H1 (cell line): Measurements from ENCODE around the gene ZAR1L.

Experiments
- ATF2 ChIP-seq: IDR thresholded peaks from 2 replicates; pipeline ENCODE4 v1.6.1; 2012; ENCODE audit warnings: low read length, inconsistent platforms
- CREB1 ChIP-seq: IDR thresholded peaks from 2 replicates; pipeline ENCODE4 v1.6.1; 2012; ENCODE audit warnings: inconsistent platforms
- CTCF ChIP-seq, 3 experiments: IDR thresholded peaks; 1 replicate in 2 of 3; 2 replicates in 1 of 3; pipeline versions ENCODE4 v1.5.1 to v1.6.1; 2011; ENCODE audit warnings: low read length in 3 of 3, mild to moderate bottlenecking in 3 of 3, inconsistent platforms in 2 of 3, low read depth in 1 of 3, moderate library complexity in 1 of 3; ENCODE audit not compliant: insufficient read depth in 1 of 3; ENCODE audit errors: control extremely low read depth in 1 of 3
- EP300 ChIP-seq, 2 experiments: IDR thresholded peaks; 1 replicate in 1 of 2; 2 replicates in 1 of 2; pipeline ENCODE4 v1.6.1; 2011 to 2012; ENCODE audit warnings: low read depth in 2 of 2, low read length in 2 of 2, mild to moderate bottlenecking in 2 of 2, borderline replicate concordance in 1 of 2, inconsistent platforms in 1 of 2, moderate library complexity in 1 of 2
- EZH2 ChIP-seq: fragments of 200-600 bp; sonication (generic); IDR thresholded peaks from 2 replicates; pipeline ENCODE4 v1.7.1; 2012; ENCODE audit warnings: low read depth, mild to moderate bottlenecking, moderate library complexity, low read length, inconsistent platforms; ENCODE audit not compliant: severe bottlenecking
- JUND ChIP-seq: IDR thresholded peaks from 2 replicates; pipeline ENCODE4 v1.6.1; 2011; ENCODE audit warnings: mild to moderate bottlenecking, improper control_type of control experiment, low read length
- POLR2A ChIP-seq, 2 experiments: IDR thresholded peaks; 1 replicate in 1 of 2; 2 replicates in 1 of 2; pipeline ENCODE4 v1.6.1; 2011; ENCODE audit warnings: low read depth in 2 of 2, low read length in 2 of 2, mild to moderate bottlenecking in 2 of 2; ENCODE audit errors: control extremely low read depth in 1 of 2
- POLR2AphosphoS5 ChIP-seq: IDR thresholded peaks from 2 replicates; pipeline ENCODE4 v1.6.1; 2011; ENCODE audit warnings: low read depth, low read length
- RAD21 ChIP-seq, 2 experiments: IDR thresholded peaks in 1 of 2; conservative IDR thresholded peaks in 1 of 2; 2 replicates each; pipeline ENCODE4 v1.6.1; 2011; ENCODE audit warnings: low read depth in 2 of 2, low read length in 2 of 2, improper control_type of control experiment in 1 of 2, inconsistent platforms in 1 of 2, mild to moderate bottlenecking in 1 of 2, moderate library complexity in 1 of 2
- RBBP5 ChIP-seq: IDR thresholded peaks from 2 replicates; pipeline ENCODE4 v1.7.1; 2012; ENCODE audit warnings: low read depth, mild to moderate bottlenecking, inconsistent platforms, low read length, moderate library complexity, borderline replicate concordance
- RXRA ChIP-seq: IDR thresholded peaks from 2 replicates; pipeline ENCODE4 v1.6.1; 2011; ENCODE audit warnings: low read depth, mild to moderate bottlenecking, low read length, moderate library complexity; ENCODE audit not compliant: insufficient read depth
- SIRT6 ChIP-seq: IDR thresholded peaks from one replicate; pipeline ENCODE4 v1.7.1; 2012; ENCODE audit warnings: low read length, inconsistent platforms
- USF2 ChIP-seq: IDR thresholded peaks from 2 replicates; pipeline ENCODE4 v1.6.1; 2011; ENCODE audit warnings: low read length, improper control_type of control experiment

GRCh38 chr13:32362574-32362973, 47.4 kb upstream of the ZAR1L start:
- TF ChIP-seq POLR2AphosphoS5 (no peak), EZH2 (no peak), ATF2 (no peak), CTCF (IDR thresholded peaks at IDR 0.05; ENCODE audit: control extremely low read depth in 1 of 3, insufficient read depth in 1 of 3, low read depth in 1 of 3, low read length in 3 of 3) (no peak), JUND (no peak), POLR2A (IDR thresholded peaks at IDR 0.05; ENCODE audit: control extremely low read depth in 1 of 2, low read depth in 2 of 2, low read length in 2 of 2) (no peak), USF2 (no peak), RAD21 (IDR thresholded peaks at IDR 0.05 in 1 of 2, conservative IDR thresholded peaks at IDR 0.05 in 1 of 2; ENCODE audit: low read depth in 2 of 2, low read length in 2 of 2) (no peak), RXRA (no peak), CREB1 (no peak), RBBP5 (no peak), EP300 (IDR thresholded peaks at IDR 0.05; ENCODE audit: borderline replicate concordance in 1 of 2, low read depth in 2 of 2, low read length in 2 of 2) (no peak), SIRT6 (no peak)
